ENCODE data around the gene IL21R.

Gene IL21R

GRCh38 chr16:27389272-27389961 lies 12.6 kb upstream of the IL21R start:
- ChIA-PET CTCF (interaction anchor here (1.1 to 1.2 kb wide), 2 partner anchors 155 to 210 kb away, joined by 3 read pairs; no protein-coding TSS in a partner anchor), POLR2A (no interaction called here)
- H3K4me1 ChIP-seq (ENCODE audit: control insufficient read depth, insufficient read depth, low read length) = no peaks in the 10 kb centered on the region
- TF ChIP-seq ZNF174 (tag by site-specific recombination; IDR thresholded peaks at IDR 0.05) = no peak
- no peak for TF ChIP-seq OVOL3 (tag by site-specific recombination; IDR thresholded peaks at IDR 0.05)
- TF ChIP-seq ZNF510 (tag by site-specific recombination; IDR thresholded peaks at IDR 0.05; ENCODE audit: insufficient replicate concordance) = no peak
- TF ChIP-seq ZNF114 (tag by site-specific recombination; IDR thresholded peaks at IDR 0.05) = no peak
- TF ChIP-seq ZNF140 (tag by site-specific recombination; IDR thresholded peaks at IDR 0.05) = no peak
- TF ChIP-seq, protein P1, sequence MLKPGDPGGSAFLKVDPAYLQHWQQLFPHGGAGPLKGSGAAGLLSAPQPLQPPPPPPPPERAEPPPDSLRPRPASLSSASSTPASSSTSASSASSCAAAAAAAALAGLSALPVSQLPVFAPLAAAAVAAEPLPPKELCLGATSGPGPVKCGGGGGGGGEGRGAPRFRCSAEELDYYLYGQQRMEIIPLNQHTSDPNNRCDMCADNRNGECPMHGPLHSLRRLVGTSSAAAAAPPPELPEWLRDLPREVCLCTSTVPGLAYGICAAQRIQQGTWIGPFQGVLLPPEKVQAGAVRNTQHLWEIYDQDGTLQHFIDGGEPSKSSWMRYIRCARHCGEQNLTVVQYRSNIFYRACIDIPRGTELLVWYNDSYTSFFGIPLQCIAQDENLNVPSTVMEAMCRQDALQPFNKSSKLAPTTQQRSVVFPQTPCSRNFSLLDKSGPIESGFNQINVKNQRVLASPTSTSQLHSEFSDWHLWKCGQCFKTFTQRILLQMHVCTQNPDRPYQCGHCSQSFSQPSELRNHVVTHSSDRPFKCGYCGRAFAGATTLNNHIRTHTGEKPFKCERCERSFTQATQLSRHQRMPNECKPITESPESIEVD (tag by site-specific recombination; IDR thresholded peaks at IDR 0.05) = no peak
- TF ChIP-seq FEZF1 (tag by site-specific recombination; IDR thresholded peaks at IDR 0.05) = no peak
- TF ChIP-seq SP7 (tag by site-specific recombination; IDR thresholded peaks at IDR 0.05) = no peak
- TF ChIP-seq ZNF211 (tag by site-specific recombination; IDR thresholded peaks at IDR 0.05; ENCODE audit: low read depth) = no peak
- TF ChIP-seq ZNF341 (tag by site-specific recombination; IDR thresholded peaks at IDR 0.05; ENCODE audit: low read depth) = no peak
- TF ChIP-seq ZFP41 (tag by site-specific recombination; IDR thresholded peaks at IDR 0.05; ENCODE audit: borderline replicate concordance) = no peak
- no peaks in the 10 kb centered on the region for H3K9me3 ChIP-seq (ENCODE audit: control insufficient read depth, insufficient read depth, low read depth, low read length)
- no peak overlapping the region for H3K4me3 ChIP-seq (ENCODE audit: low read depth, low read length)
- H3K36me3 ChIP-seq (ENCODE audit: control insufficient read depth in 2 of 2, insufficient read depth in 1 of 2, low read length in 2 of 2) = no peaks in the 10 kb centered on the region
- no peak overlapping the region for H3K27ac ChIP-seq (ENCODE audit: extremely low read depth, low read depth, low read length)

DNA sequence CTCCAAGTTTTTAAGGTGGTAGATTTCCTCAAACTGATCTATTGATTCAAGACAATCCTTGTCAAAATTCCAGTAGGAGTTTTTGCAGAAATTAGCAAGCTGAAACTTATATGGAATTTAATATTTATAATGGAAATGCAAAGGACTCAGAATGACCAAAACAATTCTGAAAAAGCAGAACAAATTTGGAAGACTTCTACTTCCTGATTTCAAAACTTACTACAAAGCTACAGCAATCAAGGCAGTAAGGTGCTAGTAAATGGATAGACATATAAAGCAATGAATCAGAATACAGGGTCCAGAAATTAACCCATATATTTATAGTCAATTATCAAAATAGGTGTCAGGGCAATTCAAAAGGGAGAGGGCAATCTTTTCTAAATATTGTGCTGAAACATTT lies 11.8 kb upstream of the IL21R start:
- ChIA-PET CTCF (no interaction called here), POLR2A (no interaction called here)
- no peaks in the 10 kb centered on the region for H3K36me3 ChIP-seq (ENCODE audit: control insufficient read depth in 2 of 2, insufficient read depth in 1 of 2, low read length in 2 of 2)
- H3K9me3 ChIP-seq (ENCODE audit: control insufficient read depth, insufficient read depth, low read depth, low read length) = no peaks in the 10 kb centered on the region
- no peak overlapping the region for H3K27ac ChIP-seq (ENCODE audit: extremely low read depth, low read depth, low read length)
- H3K4me3 ChIP-seq (ENCODE audit: low read depth, low read length) = no peak overlapping the region
- no peaks in the 10 kb centered on the region for H3K4me1 ChIP-seq (ENCODE audit: control insufficient read depth, insufficient read depth, low read length)
- TF ChIP-seq ZNF211 (tag by site-specific recombination; IDR thresholded peaks at IDR 0.05; ENCODE audit: low read depth) (no peak), ZNF837 (tag by site-specific recombination; IDR thresholded peaks at IDR 0.05) (no peak), IKZF3 (tag by site-specific recombination; IDR thresholded peaks at IDR 0.05) (no peak), ZNF830 (tag by site-specific recombination; IDR thresholded peaks at IDR 0.05; ENCODE audit: low read depth) (no peak), ZNF707 (tag by site-specific recombination; IDR thresholded peaks at IDR 0.05) (no peak), ZNF621 (tag by site-specific recombination; IDR thresholded peaks at IDR 0.05) (no peak), ZBTB26 (tag by site-specific recombination; optimal IDR thresholded peaks at IDR 0.05) (no peak), ZNF555 (tag by site-specific recombination; conservative IDR thresholded peaks at IDR 0.05) (no peak), ZNF626 (tag by site-specific recombination; IDR thresholded peaks at IDR 0.05) (no peak), HOXD13 (CRISPR knock-in tag; IDR thresholded peaks at IDR 0.05; ENCODE audit: borderline replicate concordance) (no peak), ZNF600 (tag by site-specific recombination; IDR thresholded peaks at IDR 0.05) (no peak), ZNF473 (tag by site-specific recombination; IDR thresholded peaks at IDR 0.05) (no peak), ZFP37 (tag by site-specific recombination; IDR thresholded peaks at IDR 0.05) (no peak)
- TF ChIP-seq, protein P2, sequence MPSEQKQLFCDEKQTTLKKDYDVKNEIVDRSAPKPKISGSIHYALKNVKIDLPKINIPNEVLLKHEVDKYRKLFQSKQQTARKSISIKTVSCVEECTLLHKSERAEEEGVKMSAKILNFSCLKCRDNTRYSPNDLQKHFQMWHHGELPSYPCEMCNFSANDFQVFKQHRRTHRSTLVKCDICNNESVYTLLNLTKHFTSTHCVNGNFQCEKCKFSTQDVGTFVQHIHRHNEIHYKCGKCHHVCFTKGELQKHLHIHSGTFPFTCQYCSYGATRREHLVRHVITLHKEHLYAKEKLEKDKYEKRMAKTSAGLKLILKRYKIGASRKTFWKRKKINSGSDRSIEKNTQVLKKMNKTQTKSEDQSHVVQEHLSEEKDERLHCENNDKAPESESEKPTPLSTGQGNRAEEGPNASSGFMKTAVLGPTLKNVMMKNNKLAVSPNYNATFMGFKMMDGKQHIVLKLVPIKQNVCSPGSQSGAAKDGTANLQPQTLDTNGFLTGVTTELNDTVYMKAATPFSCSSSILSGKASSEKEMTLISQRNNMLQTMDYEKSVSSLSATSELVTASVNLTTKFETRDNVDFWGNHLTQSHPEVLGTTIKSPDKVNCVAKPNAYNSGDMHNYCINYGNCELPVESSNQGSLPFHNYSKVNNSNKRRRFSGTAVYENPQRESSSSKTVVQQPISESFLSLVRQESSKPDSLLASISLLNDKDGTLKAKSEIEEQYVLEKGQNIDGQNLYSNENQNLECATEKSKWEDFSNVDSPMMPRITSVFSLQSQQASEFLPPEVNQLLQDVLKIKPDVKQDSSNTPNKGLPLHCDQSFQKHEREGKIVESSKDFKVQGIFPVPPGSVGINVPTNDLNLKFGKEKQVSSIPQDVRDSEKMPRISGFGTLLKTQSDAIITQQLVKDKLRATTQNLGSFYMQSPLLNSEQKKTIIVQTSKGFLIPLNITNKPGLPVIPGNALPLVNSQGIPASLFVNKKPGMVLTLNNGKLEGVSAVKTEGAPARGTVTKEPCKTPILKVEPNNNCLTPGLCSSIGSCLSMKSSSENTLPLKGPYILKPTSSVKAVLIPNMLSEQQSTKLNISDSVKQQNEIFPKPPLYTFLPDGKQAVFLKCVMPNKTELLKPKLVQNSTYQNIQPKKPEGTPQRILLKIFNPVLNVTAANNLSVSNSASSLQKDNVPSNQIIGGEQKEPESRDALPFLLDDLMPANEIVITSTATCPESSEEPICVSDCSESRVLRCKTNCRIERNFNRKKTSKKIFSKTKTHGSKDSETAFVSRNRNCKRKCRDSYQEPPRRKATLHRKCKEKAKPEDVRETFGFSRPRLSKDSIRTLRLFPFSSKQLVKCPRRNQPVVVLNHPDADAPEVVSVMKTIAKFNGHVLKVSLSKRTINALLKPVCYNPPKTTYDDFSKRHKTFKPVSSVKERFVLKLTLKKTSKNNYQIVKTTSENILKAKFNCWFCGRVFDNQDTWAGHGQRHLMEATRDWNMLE (tag by site-specific recombination; conservative IDR thresholded peaks at IDR 0.05; ENCODE audit: low read depth) = no peak

All from HEK293 (cell line).